A549 (cell line): ENCODE data around the gene INTS7. TPM values are rescaled to one million over a fixed set of nuclear protein-coding genes. Genes with fewer than 3 reads are reported as not detected.

Experiments
- ATAC-seq, 2 experiments: fragments of 200-7000 bp in 1 of 2; fragments of >200 bp in 1 of 2; cut with Nextera tagmentation in 1 of 2; cut with Tn5 transposase in 1 of 2; 3 replicates each; pipeline versions ENCODE4 v1.8.0 to v1.9.1; 2018 to 2020; ENCODE audit warnings: mild to moderate bottlenecking in 1 of 2, moderate library complexity in 1 of 2
- CTCF ChIA-PET: fragments of 300-600 bp; sonication (Branson Sonifier 250); formaldehyde crosslinking; extraction: SDS; loops from one replicate; lab custom pipeline; 2021; ENCODE audit warnings: antibody characterized with exemption, inconsistent platforms; lab: Yijun Ruan, JAX
- POLR2A ChIA-PET: fragments of 350-600 bp; formaldehyde crosslinking; extraction: SDS; loops from one replicate; lab custom pipeline; 2021; ENCODE audit warnings: antibody characterized with exemption, inconsistent platforms; lab: Yijun Ruan, JAX
- DNase-seq, 2 experiments: peaks; one replicate each; pipeline versions ENCODE4 v3.0.0 to v3.0.0-alpha.2; 2011 to 2016; ENCODE audit warnings: low read depth in 1 of 2, low spot score in 1 of 2
- FAIRE-seq: peaks from 2 replicates; lab custom pipeline; 2011; peaks lifted over from hg19 to GRCh38; lab: Jason Lieb, UNC
- H3K27ac ChIP-seq, 2 experiments: fragments of >200 bp; sonication (Bioruptor Twin); formaldehyde crosslinking; 3 replicates each; pipeline ENCODE4 v1.5.1; 2016 to 2017
- H3K4me1 ChIP-seq: fragments of >200 bp; sonication (Bioruptor Twin); formaldehyde crosslinking; 3 replicates; pipeline ENCODE4 v1.6.1; 2016
- H3K4me2 ChIP-seq: fragments of >200 bp; sonication (Bioruptor Twin); formaldehyde crosslinking; 3 replicates; pipeline ENCODE4 v1.6.1; 2016
- H3K4me3 ChIP-seq: fragments of >200 bp; sonication (Bioruptor Twin); formaldehyde crosslinking; 3 replicates; pipeline ENCODE4 v1.5.1; 2016
- H3K9me3 ChIP-seq: fragments of >200 bp; sonication (Bioruptor Twin); formaldehyde crosslinking; 3 replicates; pipeline ENCODE4 v1.6.1; 2016
- BHLHE40 ChIP-seq: IDR thresholded peaks from 2 replicates; pipeline ENCODE4 v1.6.1; 2012; ENCODE audit warnings: low read depth, low read length, inconsistent platforms
- CHD2 ChIP-seq: fragments of 150-350 bp; IDR thresholded peaks from 2 replicates; pipeline ENCODE4 v1.6.1; 2014; ENCODE audit warnings: low read length; ENCODE audit not compliant: partially characterized antibody
- CTCF ChIP-seq: fragments of >200 bp; sonication (Bioruptor Twin); formaldehyde crosslinking; IDR thresholded peaks from 3 replicates; pipeline ENCODE4 v1.5.1; 2016
- EHF ChIP-seq: fragments of 250-450 bp; sonication (Bioruptor Pico); IDR thresholded peaks from 2 replicates; pipeline ENCODE4 v1.5.0; 2020; ENCODE audit warnings: mild to moderate bottlenecking
- ELK1 ChIP-seq: fragments of 150-350 bp; IDR thresholded peaks from 2 replicates; pipeline ENCODE4 v1.6.1; 2014; ENCODE audit warnings: low read depth, mild to moderate bottlenecking, low read length
- FOSL2 ChIP-seq, 2 experiments: fragments of 450-650 bp in 1 of 2; fragments of >200 bp in 1 of 2; sonication (Bioruptor Twin) in 1 of 2; formaldehyde crosslinking; IDR thresholded peaks; 2 replicates each; pipeline versions ENCODE4 v1.5.0 to v1.6.1; 2016 to 2020; ENCODE audit warnings: mild to moderate bottlenecking in 1 of 2, moderate library complexity in 1 of 2
- FOXS1 ChIP-seq: fragments of 250-450 bp; sonication (Bioruptor Pico); IDR thresholded peaks from 2 replicates; pipeline ENCODE4 v1.5.0; 2020; ENCODE audit warnings: mild to moderate bottlenecking, moderate library complexity
- HES2 ChIP-seq: fragments of >200 bp; sonication (Bioruptor Twin); formaldehyde crosslinking; IDR thresholded peaks from 2 replicates; pipeline ENCODE4 v1.6.1; 2016
- HMGXB4 ChIP-seq: fragments of 250-450 bp; sonication (Bioruptor Pico); IDR thresholded peaks from 2 replicates; pipeline ENCODE4 v1.5.0; 2021; ENCODE audit warnings: mild to moderate bottlenecking, moderate library complexity, borderline replicate concordance
- HOXA7 ChIP-seq: fragments of 250-450 bp; sonication (Bioruptor Pico); IDR thresholded peaks from 2 replicates; pipeline ENCODE4 v1.5.0; 2020; ENCODE audit warnings: mild to moderate bottlenecking, moderate library complexity
- HOXB5 ChIP-seq: fragments of 250-450 bp; sonication (Bioruptor Pico); IDR thresholded peaks from 2 replicates; pipeline ENCODE4 v1.5.0; 2020; ENCODE audit warnings: mild to moderate bottlenecking, moderate library complexity
- KDM1A ChIP-seq: fragments of 200-600 bp; sonication (generic); IDR thresholded peaks from 2 replicates; pipeline ENCODE4 v1.6.1; 2016; ENCODE audit warnings: low read depth, mild to moderate bottlenecking
- MAFK ChIP-seq: fragments of 450-650 bp; IDR thresholded peaks from 2 replicates; pipeline ENCODE4 v1.6.1; 2014; ENCODE audit not compliant: partially characterized antibody
- MAX ChIP-seq: IDR thresholded peaks from 2 replicates; pipeline ENCODE4 v1.6.1; 2012
- RAD21 ChIP-seq, 2 experiments: fragments of >200 bp in 1 of 2; sonication (Bioruptor Twin) in 1 of 2; formaldehyde crosslinking in 1 of 2; IDR thresholded peaks in 1 of 2; conservative IDR thresholded peaks in 1 of 2; 2 replicates in 1 of 2; 3 replicates in 1 of 2; pipeline ENCODE4 v1.6.1; 2012 to 2018; ENCODE audit warnings: inconsistent platforms in 1 of 2
- RCOR1 ChIP-seq: fragments of 150-350 bp; IDR thresholded peaks from 2 replicates; pipeline ENCODE4 v1.6.1; 2014; ENCODE audit warnings: antibody characterized with exemption, low read length, low read depth
- REST ChIP-seq: fragments of 200-600 bp; sonication (generic); IDR thresholded peaks from 2 replicates; pipeline ENCODE4 v1.6.1; 2016; ENCODE audit warnings: antibody characterized with exemption, mild to moderate bottlenecking, moderate library complexity
- RFX5 ChIP-seq: fragments of 450-650 bp; IDR thresholded peaks from 2 replicates; pipeline ENCODE4 v1.7.1; 2014; ENCODE audit warnings: antibody characterized with exemption, mild to moderate bottlenecking, moderate library complexity
- TP53 ChIP-seq: fragments of 250-450 bp; sonication (Bioruptor Pico); IDR thresholded peaks from 2 replicates; pipeline ENCODE4 v1.5.0; 2021; ENCODE audit warnings: mild to moderate bottlenecking, moderate library complexity
- ZFP36 ChIP-seq: fragments of 450-650 bp; IDR thresholded peaks from 2 replicates; pipeline ENCODE4 v1.6.1; 2014; ENCODE audit warnings: borderline replicate concordance; ENCODE audit not compliant: partially characterized antibody
- WGBS: methylation state at CpG from one replicate; pipeline ENCODE4 v1.1.6; 2017; ENCODE audit errors: missing lambda C conversion rate; 5-methylcytosine and 5-hydroxymethylcytosine counted together
- polyA plus RNA-seq, 4 experiments: library from polyadenylated mRNA; depleted of rRNA in 3 of 4; stranded (reverse); fragments of >200 nt; fragmentation: RNase III in 1 of 4; extraction: RNeasy Plus Mini Kit Qiagen cat#74134 plus additional on column Dnase treatment in 1 of 4; gene quantifications; 2 replicates in 3 of 4; 3 replicates in 1 of 4; pipeline ENCODE4 v1.2.3, GENCODE V29; 2011 to 2017

Gene INTS7
- polyA plus RNA-seq, 2 of the 4 experiments (the other 2 are of a cell fraction) = 21.5 to 47.2 TPM

GRCh38 chr1:212082765-212083406, 47.5 kb upstream of the INTS7 start:
- Histone ChIP-seq H3K4me1 (no peaks in the 10 kb centered on the region), H3K4me2 (no peak overlapping the region), H3K9me3 (no peaks in the 10 kb centered on the region), H3K27ac (no peak overlapping the region), H3K4me3 (no peak overlapping the region)
- WGBS = 91% methylated on average over 2 of the region's 2 CpGs
- FAIRE-seq (no peak), DNase-seq (no peak), ATAC-seq (no peak)
- TF ChIP-seq HES2 = no peak
- TF ChIP-seq MAX = no peak
- TF ChIP-seq TP53 (CRISPR knock-in tag) = no peak
- no peak for TF ChIP-seq RAD21 (conservative IDR thresholded peaks at IDR 0.05 in 1 of 2, IDR thresholded peaks at IDR 0.05 in 1 of 2)
- TF ChIP-seq ZFP36 = no peak
- TF ChIP-seq MAFK = no peak
- TF ChIP-seq HOXA7 (CRISPR knock-in tag) = no peak
- TF ChIP-seq CHD2 = no peak
- TF ChIP-seq KDM1A = no peak
- TF ChIP-seq HMGXB4 (CRISPR knock-in tag) = no peak
- no peak for TF ChIP-seq FOSL2 (IDR thresholded peaks at IDR 0.05)
- no peak for TF ChIP-seq FOSL2 (CRISPR knock-in tag; IDR thresholded peaks at IDR 0.05)
- no peak for TF ChIP-seq RFX5
- no peak for TF ChIP-seq CTCF
- no peak for TF ChIP-seq HOXB5 (CRISPR knock-in tag)
- CTCF ChIA-PET = interaction anchor here (0.5 to 2.1 kb wide), 4 partner anchors 12 to 373 kb away, joined by 3 to 15 read pairs (median 4); no protein-coding TSS in a partner anchor
- POLR2A ChIA-PET = no interaction called here

- WGBS = 94% methylated on average over 2 of the region's 2 CpGs
- no peak for ATAC-seq
- H3K27ac ChIP-seq = no peak overlapping the region
- no peaks in the 10 kb centered on the region for H3K4me1 ChIP-seq
- no peaks in the 10 kb centered on the region for H3K9me3 ChIP-seq
- FAIRE-seq = peak; percentile 28
- ChIA-PET POLR2A (no interaction called here), CTCF (interaction anchor here (1.0 to 2.3 kb wide), 3 partner anchors 8 to 377 kb away, joined by 3 to 10 read pairs (median 7); no protein-coding TSS in a partner anchor)
- no peak for TF ChIP-seq RCOR1
- TF ChIP-seq BHLHE40 = no peak
- TF ChIP-seq REST = no peak
- TF ChIP-seq EHF = no peak
- no peak for TF ChIP-seq FOXS1
- no peak for TF ChIP-seq FOSL2 (IDR thresholded peaks at IDR 0.05)
- TF ChIP-seq FOSL2 (CRISPR knock-in tag; IDR thresholded peaks at IDR 0.05) = no peak
- TF ChIP-seq ELK1 = no peak
- no peak for TF ChIP-seq MAX
- H3K4me3 ChIP-seq = no peak overlapping the region
- DNase-seq = no peak
- H3K4me2 ChIP-seq = no peak overlapping the region
These were observed 43.5 kb upstream of the INTS7 start for GRCh38 chr1:212078826-212079225.
